ENCODE results near the gene NOTCH3.

Gene NOTCH3

GRCh38 chr19:15234431-15235130 lies 33.8 kb upstream of the NOTCH3 start:
- Histone ChIP-seq H3K79me2 (ENCODE audit: control insufficient read depth, insufficient read depth, low read length, unreplicated experiment) (no peaks in the 10 kb centered on the region), H3K27me3 (ENCODE audit: insufficient read depth, low read length) (no peaks in the 10 kb centered on the region), H2AFZ (ENCODE audit: low read length, unreplicated experiment) (no peak overlapping the region), H3K36me3 (ENCODE audit: insufficient read depth, low read length) (no peaks in the 10 kb centered on the region), H3K27ac (ENCODE audit: low read depth, low read length) (no peak overlapping the region), H3K4me1 (ENCODE audit: control insufficient read depth, insufficient read depth, low read length, unreplicated experiment) (no peaks in the 10 kb centered on the region), H3K4me3 (ENCODE audit: low read depth, low read length) (no peak overlapping the region)

- Histone ChIP-seq H3K4me1 (ENCODE audit: control insufficient read depth, insufficient read depth, low read length, unreplicated experiment) (no peaks in the 10 kb centered on the region), H3K4me3 (ENCODE audit: low read depth, low read length) (no peak overlapping the region), H2AFZ (ENCODE audit: low read length, unreplicated experiment) (no peak overlapping the region), H3K79me2 (ENCODE audit: control insufficient read depth, insufficient read depth, low read length, unreplicated experiment) (no peaks in the 10 kb centered on the region), H3K27me3 (ENCODE audit: insufficient read depth, low read length) (no peaks in the 10 kb centered on the region), H3K27ac (ENCODE audit: low read depth, low read length) (no peak overlapping the region), H3K36me3 (ENCODE audit: insufficient read depth, low read length) (no peaks in the 10 kb centered on the region)
Measured at GRCh38 chr19:15231271-15231670, 30.5 kb upstream of the NOTCH3 start.

- Histone ChIP-seq H3K4me1 (ENCODE audit: control insufficient read depth, insufficient read depth, low read length, unreplicated experiment) (peaks cover 8% of the 10 kb centered on the region), H3K79me2 (ENCODE audit: control insufficient read depth, insufficient read depth, low read length, unreplicated experiment) (no peaks in the 10 kb centered on the region), H2AFZ (ENCODE audit: low read length, unreplicated experiment) (no peak overlapping the region), H3K4me3 (ENCODE audit: low read depth, low read length) (no peak overlapping the region), H3K36me3 (ENCODE audit: insufficient read depth, low read length) (no peaks in the 10 kb centered on the region), H3K27me3 (ENCODE audit: insufficient read depth, low read length) (no peaks in the 10 kb centered on the region), H3K27ac (ENCODE audit: low read depth, low read length) (no peak overlapping the region)
Measured at GRCh38 chr19:15227261-15227660, 26.5 kb upstream of the NOTCH3 start.

GRCh38 chr19:15225760-15226159 lies 25.0 kb upstream of the NOTCH3 start:
- H3K79me2 ChIP-seq (ENCODE audit: control insufficient read depth, insufficient read depth, low read length, unreplicated experiment), result no peaks in the 10 kb centered on the region
- peaks cover 8% of the 10 kb centered on the region for H3K4me1 ChIP-seq (ENCODE audit: control insufficient read depth, insufficient read depth, low read length, unreplicated experiment)
- no peaks in the 10 kb centered on the region for H3K27me3 ChIP-seq (ENCODE audit: insufficient read depth, low read length)
- H3K36me3 ChIP-seq (ENCODE audit: insufficient read depth, low read length), result no peaks in the 10 kb centered on the region
- no peak overlapping the region for H2AFZ ChIP-seq (ENCODE audit: low read length, unreplicated experiment)
- H3K4me3 ChIP-seq (ENCODE audit: low read depth, low read length), result no peak overlapping the region
- H3K27ac ChIP-seq (ENCODE audit: low read depth, low read length), result no peak overlapping the region

GRCh38 chr19:15223649-15224361 lies 23.0 kb upstream of the NOTCH3 start:
- H3K36me3 ChIP-seq (ENCODE audit: insufficient read depth, low read length), result no peaks in the 10 kb centered on the region
- no peaks in the 10 kb centered on the region for H3K27me3 ChIP-seq (ENCODE audit: insufficient read depth, low read length)
- H3K27ac ChIP-seq (ENCODE audit: low read depth, low read length), result peak overlapping the region; percentile 59
- peak overlapping the region; percentile 88 for H2AFZ ChIP-seq (ENCODE audit: low read length, unreplicated experiment)
- H3K4me3 ChIP-seq (ENCODE audit: low read depth, low read length), result peak overlapping the region; percentile 81
- no peaks in the 10 kb centered on the region for H3K79me2 ChIP-seq (ENCODE audit: control insufficient read depth, insufficient read depth, low read length, unreplicated experiment)
- H3K4me1 ChIP-seq (ENCODE audit: control insufficient read depth, insufficient read depth, low read length, unreplicated experiment), result peaks cover 8% of the 10 kb centered on the region

- Histone ChIP-seq H3K27me3 (ENCODE audit: insufficient read depth, low read length) (no peaks in the 10 kb centered on the region), H3K4me1 (ENCODE audit: control insufficient read depth, insufficient read depth, low read length, unreplicated experiment) (peaks cover 8% of the 10 kb centered on the region), H3K36me3 (ENCODE audit: insufficient read depth, low read length) (no peaks in the 10 kb centered on the region), H3K79me2 (ENCODE audit: control insufficient read depth, insufficient read depth, low read length, unreplicated experiment) (no peaks in the 10 kb centered on the region), H3K27ac (ENCODE audit: low read depth, low read length) (peak overlapping the region; percentile 68), H3K4me3 (ENCODE audit: low read depth, low read length) (peak overlapping the region; percentile 81), H2AFZ (ENCODE audit: low read length, unreplicated experiment) (peak overlapping the region; percentile 16)
Measured at GRCh38 chr19:15222738-15223648, 22.2 kb upstream of the NOTCH3 start.

GRCh38 chr19:15220833-15221232 lies 20.0 kb upstream of the NOTCH3 start:
- H3K79me2 ChIP-seq (ENCODE audit: control insufficient read depth, insufficient read depth, low read length, unreplicated experiment), result no peaks in the 10 kb centered on the region
- H3K36me3 ChIP-seq (ENCODE audit: insufficient read depth, low read length), result no peaks in the 10 kb centered on the region
- H2AFZ ChIP-seq (ENCODE audit: low read length, unreplicated experiment), result no peak overlapping the region
- H3K27ac ChIP-seq (ENCODE audit: low read depth, low read length), result no peak overlapping the region
- H3K27me3 ChIP-seq (ENCODE audit: insufficient read depth, low read length), result no peaks in the 10 kb centered on the region
- no peak overlapping the region for H3K4me3 ChIP-seq (ENCODE audit: low read depth, low read length)
- peaks cover 8% of the 10 kb centered on the region for H3K4me1 ChIP-seq (ENCODE audit: control insufficient read depth, insufficient read depth, low read length, unreplicated experiment)

- Histone ChIP-seq H3K4me3 (ENCODE audit: low read depth, low read length) (no peak overlapping the region), H3K4me1 (ENCODE audit: control insufficient read depth, insufficient read depth, low read length, unreplicated experiment) (peaks cover 13% of the 10 kb centered on the region), H2AFZ (ENCODE audit: low read length, unreplicated experiment) (no peak overlapping the region), H3K36me3 (ENCODE audit: insufficient read depth, low read length) (no peaks in the 10 kb centered on the region), H3K27me3 (ENCODE audit: insufficient read depth, low read length) (no peaks in the 10 kb centered on the region), H3K27ac (ENCODE audit: low read depth, low read length) (no peak overlapping the region), H3K79me2 (ENCODE audit: control insufficient read depth, insufficient read depth, low read length, unreplicated experiment) (no peaks in the 10 kb centered on the region)
Measured at GRCh38 chr19:15218501-15218900, 17.7 kb upstream of the NOTCH3 start.

- H2AFZ ChIP-seq (ENCODE audit: low read length, unreplicated experiment), result no peak overlapping the region
- no peaks in the 10 kb centered on the region for H3K79me2 ChIP-seq (ENCODE audit: control insufficient read depth, insufficient read depth, low read length, unreplicated experiment)
- no peak overlapping the region for H3K4me3 ChIP-seq (ENCODE audit: low read depth, low read length)
- no peak overlapping the region for H3K27ac ChIP-seq (ENCODE audit: low read depth, low read length)
- no peaks in the 10 kb centered on the region for H3K36me3 ChIP-seq (ENCODE audit: insufficient read depth, low read length)
- no peaks in the 10 kb centered on the region for H3K27me3 ChIP-seq (ENCODE audit: insufficient read depth, low read length)
- peaks cover 9% of the 10 kb centered on the region for H3K4me1 ChIP-seq (ENCODE audit: control insufficient read depth, insufficient read depth, low read length, unreplicated experiment)
Measured at GRCh38 chr19:15216363-15216762, 15.6 kb upstream of the NOTCH3 start.

- no peaks in the 10 kb centered on the region for H3K79me2 ChIP-seq (ENCODE audit: control insufficient read depth, insufficient read depth, low read length, unreplicated experiment)
- no peak overlapping the region for H3K4me3 ChIP-seq (ENCODE audit: low read depth, low read length)
- no peaks in the 10 kb centered on the region for H3K36me3 ChIP-seq (ENCODE audit: insufficient read depth, low read length)
- H2AFZ ChIP-seq (ENCODE audit: low read length, unreplicated experiment), result no peak overlapping the region
- peaks cover 21% of the 10 kb centered on the region for H3K4me1 ChIP-seq (ENCODE audit: control insufficient read depth, insufficient read depth, low read length, unreplicated experiment)
- H3K27ac ChIP-seq (ENCODE audit: low read depth, low read length), result peak overlapping the region; percentile 4; the same call in 1 of the 2 replicates
- no peaks in the 10 kb centered on the region for H3K27me3 ChIP-seq (ENCODE audit: insufficient read depth, low read length)
Measured at GRCh38 chr19:15213715-15214381, 13.1 kb upstream of the NOTCH3 start.
